CD4-positive, alpha-beta T cell treated with Interleukin-15 for 1 hour (primary cell): ENCODE data around the gene ANAPC1.
"Not testable (repeated sequence)": the region's sequence is repeated elsewhere in the genome, so short reads cannot be mapped to it uniquely, and the experiment has no call there.

ENCODE experiments used
- DNase-seq: peaks from one replicate; pipeline ENCODE4 v3.0.0-alpha.2; 2020

The ANAPC1 gene

GRCh38 chr2:111784081-111784480 lies 99.9 kb downstream of the ANAPC1 start:
- not testable (repeated sequence) for DNase-seq

- not testable (repeated sequence) for DNase-seq
Measured at GRCh38 chr2:111782195-111782594, 101.8 kb downstream of the ANAPC1 start.

GRCh38 chr2:111781443-111782094 lies 102.4 kb downstream of the ANAPC1 start:
- DNase-seq = not testable (repeated sequence)

- DNase-seq = not testable (repeated sequence)
Measured at GRCh38 chr2:111777155-111777554, 106.8 kb downstream of the ANAPC1 start.

GRCh38 chr2:111776296-111776695 lies 107.7 kb downstream of the ANAPC1 start:
- DNase-seq = not testable (repeated sequence)

- not testable (repeated sequence) for DNase-seq
Measured at GRCh38 chr2:111772180-111772579, 111.8 kb downstream of the ANAPC1 start.

GRCh38 chr2:111770916-111771658 lies 112.9 kb downstream of the ANAPC1 start:
- DNase-seq = not testable (repeated sequence)

GRCh38 chr2:111768266-111769190 lies 115.5 kb downstream of the ANAPC1 start:
- DNase-seq = not testable (repeated sequence)

- not testable (repeated sequence) for DNase-seq
Measured at GRCh38 chr2:111767087-111767486, 116.9 kb downstream of the ANAPC1 start.

GRCh38 chr2:111766295-111766694 lies 117.7 kb downstream of the ANAPC1 start:
- DNase-seq = not testable (repeated sequence)

- not testable (repeated sequence) for DNase-seq
Measured at GRCh38 chr2:111764151-111764550, 119.8 kb downstream of the ANAPC1 start.

GRCh38 chr2:111760697-111761284 lies 123.2 kb downstream of the ANAPC1 start:
- DNase-seq = not testable (repeated sequence)

- DNase-seq = not testable (repeated sequence)
Measured at GRCh38 chr2:111752533-111752932, 131.5 kb downstream of the ANAPC1 start.

- DNase-seq = not testable (repeated sequence)
Measured at GRCh38 chr2:111750641-111751040, 133.4 kb downstream of the ANAPC1 start.

- not testable (repeated sequence) for DNase-seq
Measured at GRCh38 chr2:111748429-111748828, 135.6 kb downstream of the ANAPC1 start.

- peak; percentile 71 for DNase-seq
Measured at GRCh38 chr2:111747410-111748115, 136.4 kb downstream of the ANAPC1 start.

- not testable (repeated sequence) for DNase-seq
Measured at GRCh38 chr2:111744751-111745150, 139.2 kb downstream of the ANAPC1 start.

- DNase-seq = not testable (repeated sequence)
Measured at GRCh38 chr2:111741517-111741916, 142.5 kb downstream of the ANAPC1 start.

- DNase-seq = not testable (repeated sequence)
Measured at GRCh38 chr2:111735838-111736721, 147.9 kb downstream of the ANAPC1 start.

GRCh38 chr2:111735420-111735819 lies 148.6 kb downstream of the ANAPC1 start:
- not testable (repeated sequence) for DNase-seq
